Mammary epithelial cell (primary cell): ENCODE results near the gene SERPINB1.

ENCODE experiments used
- EZH2 ChIP-seq: IDR thresholded peaks from 2 replicates; pipeline ENCODE4 v1.6.1; 2012; ENCODE audit warnings: low read length, inconsistent platforms, borderline replicate concordance
- TF ChIP-seq, protein P1 (sequence below), 2 donors: IDR thresholded peaks in 1 of 2; conservative IDR thresholded peaks in 1 of 2; 2 replicates each; pipeline ENCODE4 v1.5.1; 2011 to 2012; ENCODE audit warnings: inconsistent platforms in 2 of 2, low read length in 2 of 2, mild to moderate bottlenecking in 2 of 2, control low read depth in 1 of 2, low read depth in 1 of 2; ENCODE audit not compliant: insufficient read depth in 1 of 2; ENCODE audit errors: extremely low read depth in 1 of 2

DNA sequence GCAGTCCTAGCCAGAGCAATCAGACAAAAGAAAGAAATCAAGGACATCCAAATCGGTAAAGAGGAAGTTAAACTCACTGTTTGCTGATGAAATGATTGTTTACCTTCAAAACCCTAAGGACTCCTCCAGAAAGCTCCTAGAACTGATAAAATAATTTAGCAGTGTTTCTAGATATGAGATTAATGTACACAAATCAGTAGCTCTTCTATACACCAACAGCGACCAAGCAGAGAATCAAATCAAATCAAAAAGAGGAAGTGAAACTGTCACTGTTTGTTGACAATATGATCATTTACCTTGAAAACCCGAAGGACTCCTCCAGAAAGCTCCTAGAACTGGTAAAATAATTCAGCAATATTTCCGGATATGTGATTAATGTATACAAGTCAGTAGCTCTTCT lies 39.8 kb upstream of the SERPINB1 start:
- no peak for TF ChIP-seq EZH2
- TF ChIP-seq, protein P1, sequence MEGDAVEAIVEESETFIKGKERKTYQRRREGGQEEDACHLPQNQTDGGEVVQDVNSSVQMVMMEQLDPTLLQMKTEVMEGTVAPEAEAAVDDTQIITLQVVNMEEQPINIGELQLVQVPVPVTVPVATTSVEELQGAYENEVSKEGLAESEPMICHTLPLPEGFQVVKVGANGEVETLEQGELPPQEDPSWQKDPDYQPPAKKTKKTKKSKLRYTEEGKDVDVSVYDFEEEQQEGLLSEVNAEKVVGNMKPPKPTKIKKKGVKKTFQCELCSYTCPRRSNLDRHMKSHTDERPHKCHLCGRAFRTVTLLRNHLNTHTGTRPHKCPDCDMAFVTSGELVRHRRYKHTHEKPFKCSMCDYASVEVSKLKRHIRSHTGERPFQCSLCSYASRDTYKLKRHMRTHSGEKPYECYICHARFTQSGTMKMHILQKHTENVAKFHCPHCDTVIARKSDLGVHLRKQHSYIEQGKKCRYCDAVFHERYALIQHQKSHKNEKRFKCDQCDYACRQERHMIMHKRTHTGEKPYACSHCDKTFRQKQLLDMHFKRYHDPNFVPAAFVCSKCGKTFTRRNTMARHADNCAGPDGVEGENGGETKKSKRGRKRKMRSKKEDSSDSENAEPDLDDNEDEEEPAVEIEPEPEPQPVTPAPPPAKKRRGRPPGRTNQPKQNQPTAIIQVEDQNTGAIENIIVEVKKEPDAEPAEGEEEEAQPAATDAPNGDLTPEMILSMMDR (conservative IDR thresholded peaks at IDR 0.05 in 1 of 2, IDR thresholded peaks at IDR 0.05 in 1 of 2; ENCODE audit: extremely low read depth in 1 of 2, insufficient read depth in 1 of 2, low read depth in 1 of 2, low read length in 2 of 2): no peak
